CD4-positive, alpha-beta T cell treated with Interleukin-21 for 1 hour (primary cell): ENCODE results near the gene C16orf82.
"Not testable (repeated sequence)": the region's sequence is repeated elsewhere in the genome, so short reads cannot be mapped to it uniquely, and the experiment has no call there.

Experiments
- DNase-seq: peaks from one replicate; pipeline ENCODE4 v3.0.0-alpha.2; 2020

The C16orf82 gene

GRCh38 chr16:27066668-27067537 lies at the start of gene C16orf82:
Gene C16orf82 (plus strand): TSS chr16:27066927.
- no peak for DNase-seq

DNA sequence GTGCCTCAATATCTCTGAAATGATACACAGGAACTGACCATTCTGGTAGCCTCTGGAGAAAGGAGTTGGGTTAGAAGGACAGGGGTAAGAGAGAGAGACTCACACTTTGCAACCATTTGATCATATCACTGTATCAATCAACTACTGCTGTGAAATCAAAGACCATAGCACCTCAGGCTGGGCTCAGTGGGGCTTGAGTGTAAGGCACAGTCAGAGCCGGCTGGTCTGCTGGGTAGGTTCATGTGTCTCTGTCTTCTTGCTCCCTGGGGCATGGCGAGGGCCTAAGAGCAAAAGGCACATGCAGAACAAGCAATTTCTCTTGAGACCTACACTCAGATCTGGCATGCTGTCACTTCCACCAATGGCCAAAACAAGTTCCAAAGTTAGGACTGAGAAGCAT lies 46.7 kb upstream of the C16orf82 start:
- DNase-seq, result no peak

- no peak for DNase-seq
Measured at GRCh38 chr16:27024010-27024409, 42.7 kb upstream of the C16orf82 start.

GRCh38 chr16:27025581-27025980 lies 41.1 kb upstream of the C16orf82 start:
- DNase-seq, result no peak

GRCh38 chr16:27027971-27028370 lies 38.8 kb upstream of the C16orf82 start:
- no peak for DNase-seq

DNA sequence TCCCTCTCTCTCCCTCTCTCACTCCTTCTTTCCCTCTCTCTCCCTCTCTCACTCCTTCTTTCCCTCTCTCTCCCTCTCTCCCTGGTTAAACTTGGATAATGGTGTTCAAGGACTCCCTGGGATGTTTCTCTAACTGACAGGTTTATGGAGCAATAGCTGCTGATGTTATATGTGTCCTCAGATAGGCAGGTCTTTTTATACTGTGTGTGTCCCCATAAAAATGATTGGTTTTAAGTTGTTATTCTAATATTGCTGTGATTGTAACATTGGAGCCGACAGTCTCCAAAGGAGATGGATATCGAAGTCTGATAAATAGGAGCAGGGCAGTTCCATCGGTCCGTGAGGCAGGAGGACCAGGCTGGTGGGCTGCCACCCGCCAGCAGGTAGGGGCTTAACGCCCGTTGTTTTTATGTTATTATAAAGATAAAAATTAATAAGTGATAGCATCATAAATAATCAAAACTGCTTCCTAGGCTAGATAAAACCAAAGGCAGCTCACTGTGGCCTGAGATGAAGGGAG lies 38.1 kb upstream of the C16orf82 start:
- DNase-seq, result no peak

DNA sequence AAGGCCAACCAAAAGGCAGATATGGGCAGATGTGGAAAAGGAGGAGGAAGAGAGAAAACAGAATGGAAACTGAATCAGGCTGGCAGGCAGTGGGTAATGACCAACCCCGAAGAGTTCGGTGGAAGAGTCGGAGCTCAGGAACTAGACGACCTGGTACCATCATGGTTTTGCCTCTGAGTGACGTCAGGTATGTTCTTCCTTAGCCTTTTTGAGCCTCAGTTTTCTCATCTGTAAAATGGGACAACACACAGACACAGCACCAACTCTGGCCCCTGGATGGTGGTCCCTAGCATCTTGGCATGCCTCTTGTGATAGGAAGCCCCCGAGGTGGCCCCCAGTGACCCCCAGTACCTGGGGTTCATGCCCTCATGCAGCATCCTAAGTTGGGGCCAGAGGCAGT lies 37.2 kb upstream of the C16orf82 start:
- no peak for DNase-seq

- DNase-seq, result no peak
Measured at GRCh38 chr16:27033281-27033979, 33.3 kb upstream of the C16orf82 start.

DNA sequence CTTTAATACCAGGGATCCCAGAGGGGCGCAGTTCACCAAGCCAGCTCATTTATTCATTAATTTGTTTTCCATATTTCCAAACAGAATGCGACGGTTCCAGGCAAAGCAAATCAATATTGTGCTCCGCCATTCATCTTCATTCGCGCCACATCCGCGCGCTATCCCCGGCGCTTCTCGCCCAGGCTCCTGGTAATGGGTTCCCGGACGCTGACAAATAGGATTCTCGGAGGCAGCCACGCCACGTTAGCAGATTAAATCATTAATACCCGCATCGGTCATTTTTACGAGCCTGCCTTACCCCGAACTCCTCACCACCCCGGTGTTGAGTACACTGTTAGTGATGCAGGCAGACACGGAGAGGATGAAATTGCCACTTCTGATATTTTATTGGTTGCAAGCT lies 26.0 kb upstream of the C16orf82 start:
- no peak for DNase-seq

DNA sequence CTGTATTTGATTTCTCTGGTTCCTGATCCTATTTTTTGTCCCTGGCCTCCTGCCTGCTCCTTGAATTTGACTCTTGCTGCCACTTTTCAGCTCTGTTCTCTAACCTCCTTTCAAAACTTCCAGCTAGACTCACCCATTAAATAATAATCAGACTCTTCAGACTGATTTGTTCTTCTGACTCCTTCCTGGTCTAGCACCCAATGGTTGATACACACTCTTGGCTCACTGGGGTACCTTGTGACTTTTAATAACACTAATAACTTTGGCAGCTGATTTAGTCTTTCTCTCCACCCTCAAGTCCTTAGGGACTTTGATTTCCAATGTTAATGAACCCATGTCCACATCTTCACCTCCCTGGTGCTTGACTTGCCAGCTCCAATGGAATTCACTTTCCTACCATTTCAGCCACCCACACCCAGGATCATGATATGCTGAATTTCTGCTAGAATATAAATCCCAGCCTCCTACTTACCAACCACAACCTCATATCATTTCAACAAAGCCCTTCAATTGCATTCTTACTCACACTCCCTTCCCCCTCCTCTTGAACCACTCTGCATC lies 19.7 kb upstream of the C16orf82 start:
- DNase-seq, result no peak

DNA sequence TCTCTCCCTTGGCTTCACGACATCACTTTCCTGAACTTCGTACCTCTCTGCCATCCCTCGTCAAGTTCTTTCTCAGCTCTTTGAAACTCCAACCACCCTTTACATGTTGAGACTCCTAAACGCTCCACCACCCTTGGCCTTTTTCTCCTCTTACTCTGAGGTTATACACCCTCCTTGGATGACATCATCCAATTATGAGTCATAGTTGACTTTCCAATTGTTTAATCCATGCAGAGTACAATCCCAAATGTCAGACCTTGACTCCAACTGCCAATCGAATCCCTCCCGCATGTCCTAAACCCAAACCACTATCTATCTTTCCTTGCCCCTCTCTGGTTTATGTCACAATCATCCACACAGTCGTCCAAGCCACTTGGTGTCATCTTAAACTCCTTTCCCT lies 18.4 kb upstream of the C16orf82 start:
- DNase-seq, result no peak

DNA sequence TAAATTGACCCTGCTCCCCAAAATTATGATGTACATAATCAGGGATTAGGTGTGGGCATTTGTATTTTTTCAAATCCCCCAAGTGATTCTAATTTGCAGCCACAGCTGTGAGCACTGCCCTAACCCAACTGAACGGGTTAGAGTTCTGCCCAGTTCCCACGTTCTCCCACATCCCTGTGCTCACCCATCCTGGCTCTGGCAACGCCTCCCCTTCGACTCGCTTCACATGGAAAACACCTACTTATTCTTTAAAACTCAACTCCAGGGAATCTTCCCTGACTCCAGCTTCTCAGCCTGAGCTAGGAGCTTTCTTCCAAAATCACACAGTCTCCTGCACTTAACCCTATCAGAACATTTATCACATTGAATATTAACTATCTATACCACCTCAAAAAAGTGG lies 17.6 kb upstream of the C16orf82 start:
- no peak for DNase-seq

- DNase-seq, result no peak
Measured at GRCh38 chr16:27052007-27052406, 14.7 kb upstream of the C16orf82 start.

- no peak for DNase-seq
Measured at GRCh38 chr16:27053996-27054395, 12.7 kb upstream of the C16orf82 start.

DNA sequence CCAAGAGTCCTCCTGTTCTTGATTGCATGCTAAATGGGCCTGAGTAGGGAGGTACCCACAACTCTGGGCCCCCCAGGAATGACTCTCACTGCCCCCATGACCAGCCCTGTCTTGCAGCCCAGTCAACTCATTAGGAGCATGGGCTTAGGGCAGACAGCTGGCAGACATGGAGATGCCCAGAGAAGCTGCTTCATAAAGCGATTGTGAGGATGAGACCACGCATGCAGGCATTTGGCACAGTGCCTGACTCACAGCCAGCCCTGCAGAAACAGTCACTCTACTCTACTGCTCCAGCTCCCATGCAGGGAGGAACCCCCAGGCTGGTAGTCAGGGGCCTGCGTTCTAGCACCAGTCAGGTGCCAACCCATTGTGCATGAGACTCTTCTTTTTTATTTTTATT lies 8.4 kb upstream of the C16orf82 start:
- DNase-seq, result no peak

DNA sequence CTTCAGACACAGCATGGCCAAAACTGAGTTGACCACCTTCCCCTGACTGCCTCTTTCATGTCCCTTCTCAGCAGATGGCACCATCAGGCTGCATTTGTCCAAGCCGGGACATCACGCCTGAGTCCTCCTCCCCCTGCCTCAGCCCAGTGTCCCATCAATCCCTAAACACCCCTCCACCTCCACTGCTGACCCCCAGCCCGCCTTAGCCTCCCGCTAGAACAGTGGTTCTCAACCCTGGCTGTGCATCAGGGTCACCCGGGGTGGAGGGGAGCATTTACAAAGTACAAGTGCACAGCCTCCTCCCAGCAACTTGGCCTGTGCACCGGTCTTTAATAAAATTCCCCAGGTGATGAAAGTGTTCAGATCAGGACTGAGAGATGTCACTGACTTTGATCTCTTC lies 4.0 kb downstream of the C16orf82 start:
- DNase-seq, result no peak

GRCh38 chr16:27073733-27074132 lies 7.0 kb downstream of the C16orf82 start:
- no peak for DNase-seq

DNA sequence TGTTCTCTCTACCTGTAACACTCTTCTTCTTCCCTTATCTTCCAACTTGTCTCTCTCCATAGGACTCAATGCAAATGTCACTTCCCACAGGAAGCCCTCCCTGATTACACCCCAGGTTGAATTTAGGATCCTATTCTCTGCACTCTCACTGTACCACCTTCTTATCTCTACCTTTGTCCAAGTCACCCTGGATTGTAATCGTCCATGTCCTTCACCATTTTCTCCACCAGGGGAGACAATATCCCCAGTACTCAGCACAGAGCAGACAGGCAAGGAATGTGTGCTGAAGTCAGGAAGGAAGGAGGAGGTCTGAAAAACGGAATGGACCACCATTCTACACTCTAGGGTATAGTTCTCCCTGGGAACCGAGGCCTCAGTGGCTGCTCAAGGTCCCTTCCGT lies 14.2 kb downstream of the C16orf82 start:
- no peak for DNase-seq

- DNase-seq, result no peak
Measured at GRCh38 chr16:27083861-27084261, 17.1 kb downstream of the C16orf82 start.

- no peak for DNase-seq
Measured at GRCh38 chr16:27084307-27085028, 17.7 kb downstream of the C16orf82 start.

- DNase-seq, result no peak
Measured at GRCh38 chr16:27085182-27085581, 18.5 kb downstream of the C16orf82 start.

- DNase-seq, result not testable (repeated sequence)
Measured at GRCh38 chr16:27086031-27086430, 19.3 kb downstream of the C16orf82 start.

DNA sequence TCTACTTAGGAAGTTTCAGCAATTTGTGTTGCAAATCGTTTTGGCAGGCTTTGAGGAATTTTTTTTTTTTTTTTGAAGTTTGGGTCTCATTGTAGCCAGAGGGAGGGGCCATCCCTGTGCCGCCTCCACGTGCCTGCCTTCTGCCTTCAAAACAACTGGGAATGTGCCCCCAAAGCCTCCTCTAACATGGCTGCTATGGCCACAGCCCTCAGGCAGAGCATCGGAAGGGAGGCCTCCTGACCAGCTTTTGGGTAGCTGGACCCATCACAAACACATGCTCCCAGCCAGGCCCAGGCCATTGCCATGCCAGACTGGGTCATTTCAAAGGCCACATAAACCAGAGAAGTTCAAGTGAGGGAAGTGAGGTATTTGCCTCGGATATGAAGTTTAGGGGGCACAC lies 21.5 kb downstream of the C16orf82 start:
- DNase-seq, result no peak
